WTC11 (cell line): ENCODE data around the gene ABCB4. TPM values are rescaled to one million over a fixed set of nuclear protein-coding genes. Genes with fewer than 3 reads are reported as not detected.

ENCODE experiments used
- ATAC-seq: fragments of 200-7000 bp; cut with Tn5 transposase; 2 replicates; pipeline ENCODE4 v1.10.0; 2021; ENCODE audit warnings: mild to moderate bottlenecking, moderate library complexity
- CTCF ChIA-PET: fragments of 300-600 bp; sonication (Branson Sonifier 250); formaldehyde crosslinking; loops from one replicate; lab custom pipeline; 2021; ENCODE audit warnings: antibody characterized with exemption; lab: Charles Lee
- POLR2A ChIA-PET: fragments of 350-600 bp; sonication (Branson Sonifier 250); formaldehyde crosslinking; loops from one replicate; lab custom pipeline; 2021; ENCODE audit warnings: antibody characterized with exemption; lab: Charles Lee
- DNase-seq: peaks from one replicate; pipeline ENCODE4 v3.0.0; 2021; ENCODE audit warnings: low spot score
- H3K27ac Mint-ChIP-seq: 2 replicates; pipeline ENCODE4 v1.8.0; 2021; ENCODE audit warnings: mixed read lengths
- H3K27me3 Mint-ChIP-seq: 2 replicates; pipeline ENCODE4 v1.8.0; 2021; ENCODE audit warnings: low read depth, mild to moderate bottlenecking, moderate library complexity, mixed read lengths
- H3K36me3 Mint-ChIP-seq: 2 replicates; pipeline ENCODE4 v1.8.0; 2021; ENCODE audit warnings: mixed read lengths
- H3K4me1 Mint-ChIP-seq: 2 replicates; pipeline ENCODE4 v1.8.0; 2022; ENCODE audit warnings: mixed read lengths
- H3K4me3 Mint-ChIP-seq: 2 replicates; pipeline ENCODE4 v1.8.0; 2021; ENCODE audit warnings: mild to moderate bottlenecking, moderate library complexity, mixed read lengths
- H3K9me3 Mint-ChIP-seq: 2 replicates; pipeline ENCODE4 v1.8.0; 2021; ENCODE audit warnings: mixed read lengths
- ATF2 ChIP-seq: sonication (generic); formaldehyde crosslinking; IDR thresholded peaks from 2 replicates; pipeline ENCODE4 v1.8.1; 2022; ENCODE audit warnings: low read depth, missing genetic modification reagents, borderline replicate concordance
- ATF6 ChIP-seq: sonication (generic); formaldehyde crosslinking; IDR thresholded peaks from 2 replicates; pipeline ENCODE4 v1.8.1; 2023; ENCODE audit warnings: mild to moderate bottlenecking, missing genetic modification reagents
- CBFB ChIP-seq: sonication (generic); formaldehyde crosslinking; IDR thresholded peaks from 2 replicates; pipeline ENCODE4 v1.8.1; 2022; ENCODE audit warnings: mild to moderate bottlenecking, low read depth, missing genetic modification reagents
- CDX4 ChIP-seq: fragments of 250-450 bp; sonication (Bioruptor Pico); IDR thresholded peaks from 2 replicates; pipeline ENCODE4 v1.9.0; 2021; ENCODE audit warnings: moderate library complexity, mild to moderate bottlenecking, inconsistent platforms, borderline replicate concordance
- CREB1 ChIP-seq: sonication (generic); formaldehyde crosslinking; IDR thresholded peaks from 2 replicates; pipeline ENCODE4 v1.8.0; 2023; ENCODE audit warnings: mild to moderate bottlenecking, missing genetic modification reagents
- ELF4 ChIP-seq: sonication (generic); formaldehyde crosslinking; IDR thresholded peaks from 2 replicates; pipeline ENCODE4 v1.8.1; 2022; ENCODE audit warnings: low read depth, mild to moderate bottlenecking, moderate library complexity, missing genetic modification reagents
- GABPB1 ChIP-seq: sonication (generic); formaldehyde crosslinking; IDR thresholded peaks from 2 replicates; pipeline ENCODE4 v1.8.1; 2023; ENCODE audit warnings: mild to moderate bottlenecking, missing genetic modification reagents
- KAT7 ChIP-seq: sonication (generic); formaldehyde crosslinking; IDR thresholded peaks from 2 replicates; pipeline ENCODE4 v1.8.1; 2023; ENCODE audit warnings: missing genetic modification reagents, mild to moderate bottlenecking, borderline replicate concordance
- MXD4 ChIP-seq: fragments of 250-450 bp; sonication (Bioruptor Pico); IDR thresholded peaks from 2 replicates; pipeline ENCODE4 v1.8.0; 2021; ENCODE audit warnings: mild to moderate bottlenecking, moderate library complexity, borderline replicate concordance
- NR1H2 ChIP-seq: sonication (generic); formaldehyde crosslinking; IDR thresholded peaks from 2 replicates; pipeline ENCODE4 v1.9.0; 2021; ENCODE audit warnings: mild to moderate bottlenecking, moderate library complexity, missing genetic modification reagents
- NR2C2 ChIP-seq: sonication (generic); formaldehyde crosslinking; IDR thresholded peaks from 2 replicates; pipeline ENCODE4 v1.8.0; 2022; ENCODE audit warnings: mild to moderate bottlenecking, missing genetic modification reagents
- PRRX2 ChIP-seq: fragments of 250-450 bp; sonication (Bioruptor Pico); IDR thresholded peaks from 2 replicates; pipeline ENCODE4 v1.8.0; 2021; ENCODE audit warnings: mild to moderate bottlenecking
- RORB ChIP-seq: fragments of 250-450 bp; sonication (Bioruptor Pico); IDR thresholded peaks from 2 replicates; pipeline ENCODE4 v1.9.0; 2021; ENCODE audit warnings: mild to moderate bottlenecking
- ZBTB21 ChIP-seq: sonication (generic); formaldehyde crosslinking; IDR thresholded peaks from 2 replicates; pipeline ENCODE4 v1.8.1; 2023; ENCODE audit warnings: mild to moderate bottlenecking, missing genetic modification reagents, borderline replicate concordance
- ZBTB43 ChIP-seq: sonication (generic); formaldehyde crosslinking; IDR thresholded peaks from 2 replicates; pipeline ENCODE4 v1.8.1; 2023; ENCODE audit warnings: mild to moderate bottlenecking, missing genetic modification reagents
- ZNF138 ChIP-seq: sonication (generic); formaldehyde crosslinking; conservative IDR thresholded peaks from 2 replicates; pipeline ENCODE4 v1.8.1; 2022; ENCODE audit warnings: mild to moderate bottlenecking, moderate library complexity, missing genetic modification reagents
- ZNF232 ChIP-seq: sonication (generic); formaldehyde crosslinking; IDR thresholded peaks from 2 replicates; pipeline ENCODE4 v1.8.0; 2022; ENCODE audit warnings: mild to moderate bottlenecking, missing genetic modification reagents
- ZNF396 ChIP-seq: fragments of 250-450 bp; sonication (Bioruptor Pico); IDR thresholded peaks from 2 replicates; pipeline ENCODE4 v1.8.0; 2021; ENCODE audit warnings: mild to moderate bottlenecking, moderate library complexity, borderline replicate concordance
- total RNA-seq: library from RNA; stranded (reverse); gene quantifications from 3 replicates; pipeline ENCODE4 v1.2.3, GENCODE V29; 2021
- TF ChIP-seq, protein P1 (sequence below): sonication (generic); formaldehyde crosslinking; IDR thresholded peaks from 2 replicates; pipeline ENCODE4 v1.8.1; 2022; ENCODE audit warnings: missing genetic modification reagents, borderline replicate concordance
- TF ChIP-seq, protein P2 (sequence below): sonication (generic); formaldehyde crosslinking; IDR thresholded peaks from 2 replicates; pipeline ENCODE4 v1.8.1; 2022; ENCODE audit warnings: mild to moderate bottlenecking, moderate library complexity, missing genetic modification reagents
- TF ChIP-seq, protein P3 (sequence below): sonication (generic); formaldehyde crosslinking; IDR thresholded peaks from 2 replicates; pipeline ENCODE4 v1.8.1; 2023; ENCODE audit warnings: mild to moderate bottlenecking, missing genetic modification reagents, borderline replicate concordance
- TF ChIP-seq, protein P4 (sequence below): fragments of 250-450 bp; sonication (Bioruptor Pico); IDR thresholded peaks from 2 replicates; pipeline ENCODE4 v2.1.2; 2022; ENCODE audit warnings: mild to moderate bottlenecking, moderate library complexity

Gene ABCB4
- total RNA-seq, 1 experiment from 2014 or later: 1.2 TPM

GRCh38 chr7:87499494-87499893, 24.0 kb upstream of the ABCB4 start:
- Mint-ChIP-seq H3K9me3 (peaks cover 3% of the 10 kb centered on the region), H3K4me1 (peaks cover 10% of the 10 kb centered on the region), H3K4me3 (no peak overlapping the region), H3K27me3 (no peaks in the 10 kb centered on the region), H3K27ac (no peak overlapping the region), H3K36me3 (no peaks in the 10 kb centered on the region)
- ChIA-PET CTCF (no interaction called here), POLR2A (no interaction called here)
- ATAC-seq (no peak), DNase-seq (no peak)
- TF ChIP-seq CREB1 (CRISPR knock-in tag): no peak
- TF ChIP-seq RORB (CRISPR knock-in tag): no peak
- no peak for TF ChIP-seq ELF4
- TF ChIP-seq ZNF396 (CRISPR knock-in tag): no peak
- TF ChIP-seq, protein P1, sequence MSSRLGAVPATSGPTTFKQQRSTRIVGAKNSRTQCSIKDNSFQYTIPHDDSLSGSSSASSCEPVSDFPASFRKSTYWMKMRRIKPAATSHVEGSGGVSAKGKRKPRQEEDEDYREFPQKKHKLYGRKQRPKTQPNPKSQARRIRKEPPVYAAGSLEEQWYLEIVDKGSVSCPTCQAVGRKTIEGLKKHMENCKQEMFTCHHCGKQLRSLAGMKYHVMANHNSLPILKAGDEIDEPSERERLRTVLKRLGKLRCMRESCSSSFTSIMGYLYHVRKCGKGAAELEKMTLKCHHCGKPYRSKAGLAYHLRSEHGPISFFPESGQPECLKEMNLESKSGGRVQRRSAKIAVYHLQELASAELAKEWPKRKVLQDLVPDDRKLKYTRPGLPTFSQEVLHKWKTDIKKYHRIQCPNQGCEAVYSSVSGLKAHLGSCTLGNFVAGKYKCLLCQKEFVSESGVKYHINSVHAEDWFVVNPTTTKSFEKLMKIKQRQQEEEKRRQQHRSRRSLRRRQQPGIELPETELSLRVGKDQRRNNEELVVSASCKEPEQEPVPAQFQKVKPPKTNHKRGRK (CRISPR knock-in tag): no peak
- no peak for TF ChIP-seq KAT7 (CRISPR knock-in tag)
- no peak for TF ChIP-seq NR1H2 (CRISPR knock-in tag)
- TF ChIP-seq ATF6 (CRISPR knock-in tag): no peak
- no peak for TF ChIP-seq ZBTB21 (CRISPR knock-in tag)
- no peak for TF ChIP-seq ZNF138
- TF ChIP-seq GABPB1 (CRISPR knock-in tag): no peak
- no peak for TF ChIP-seq CDX4 (CRISPR knock-in tag)
- TF ChIP-seq NR2C2 (CRISPR knock-in tag): no peak

DNA sequence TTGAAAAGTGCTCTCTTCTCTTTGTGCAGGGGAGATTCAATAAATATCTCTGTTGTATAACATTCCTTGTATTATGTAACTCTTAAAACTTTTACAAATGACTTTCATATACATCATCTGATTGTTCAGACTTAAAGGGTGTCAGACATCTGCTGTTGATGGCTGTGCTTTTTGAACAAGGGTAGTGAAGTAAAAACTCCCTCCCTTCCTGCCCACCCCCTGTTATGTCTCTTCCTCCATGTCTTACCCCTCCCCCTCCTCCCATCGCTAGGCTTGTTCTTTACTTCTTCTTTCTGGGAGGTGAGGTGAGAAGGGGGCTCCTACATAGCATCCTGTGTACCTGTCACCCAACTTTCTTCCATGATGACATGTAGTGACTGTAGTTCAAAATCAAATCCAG, 23.4 kb upstream of the ABCB4 start:
- H3K27me3 Mint-ChIP-seq: no peaks in the 10 kb centered on the region
- CTCF ChIA-PET: no interaction called here
- peaks cover 7% of the 10 kb centered on the region for H3K9me3 Mint-ChIP-seq
- TF ChIP-seq, protein P2, sequence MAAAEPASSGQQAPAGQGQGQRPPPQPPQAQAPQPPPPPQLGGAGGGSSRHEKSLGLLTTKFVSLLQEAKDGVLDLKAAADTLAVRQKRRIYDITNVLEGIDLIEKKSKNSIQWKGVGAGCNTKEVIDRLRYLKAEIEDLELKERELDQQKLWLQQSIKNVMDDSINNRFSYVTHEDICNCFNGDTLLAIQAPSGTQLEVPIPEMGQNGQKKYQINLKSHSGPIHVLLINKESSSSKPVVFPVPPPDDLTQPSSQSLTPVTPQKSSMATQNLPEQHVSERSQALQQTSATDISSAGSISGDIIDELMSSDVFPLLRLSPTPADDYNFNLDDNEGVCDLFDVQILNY (CRISPR knock-in tag): no peak
- TF ChIP-seq, protein P3, sequence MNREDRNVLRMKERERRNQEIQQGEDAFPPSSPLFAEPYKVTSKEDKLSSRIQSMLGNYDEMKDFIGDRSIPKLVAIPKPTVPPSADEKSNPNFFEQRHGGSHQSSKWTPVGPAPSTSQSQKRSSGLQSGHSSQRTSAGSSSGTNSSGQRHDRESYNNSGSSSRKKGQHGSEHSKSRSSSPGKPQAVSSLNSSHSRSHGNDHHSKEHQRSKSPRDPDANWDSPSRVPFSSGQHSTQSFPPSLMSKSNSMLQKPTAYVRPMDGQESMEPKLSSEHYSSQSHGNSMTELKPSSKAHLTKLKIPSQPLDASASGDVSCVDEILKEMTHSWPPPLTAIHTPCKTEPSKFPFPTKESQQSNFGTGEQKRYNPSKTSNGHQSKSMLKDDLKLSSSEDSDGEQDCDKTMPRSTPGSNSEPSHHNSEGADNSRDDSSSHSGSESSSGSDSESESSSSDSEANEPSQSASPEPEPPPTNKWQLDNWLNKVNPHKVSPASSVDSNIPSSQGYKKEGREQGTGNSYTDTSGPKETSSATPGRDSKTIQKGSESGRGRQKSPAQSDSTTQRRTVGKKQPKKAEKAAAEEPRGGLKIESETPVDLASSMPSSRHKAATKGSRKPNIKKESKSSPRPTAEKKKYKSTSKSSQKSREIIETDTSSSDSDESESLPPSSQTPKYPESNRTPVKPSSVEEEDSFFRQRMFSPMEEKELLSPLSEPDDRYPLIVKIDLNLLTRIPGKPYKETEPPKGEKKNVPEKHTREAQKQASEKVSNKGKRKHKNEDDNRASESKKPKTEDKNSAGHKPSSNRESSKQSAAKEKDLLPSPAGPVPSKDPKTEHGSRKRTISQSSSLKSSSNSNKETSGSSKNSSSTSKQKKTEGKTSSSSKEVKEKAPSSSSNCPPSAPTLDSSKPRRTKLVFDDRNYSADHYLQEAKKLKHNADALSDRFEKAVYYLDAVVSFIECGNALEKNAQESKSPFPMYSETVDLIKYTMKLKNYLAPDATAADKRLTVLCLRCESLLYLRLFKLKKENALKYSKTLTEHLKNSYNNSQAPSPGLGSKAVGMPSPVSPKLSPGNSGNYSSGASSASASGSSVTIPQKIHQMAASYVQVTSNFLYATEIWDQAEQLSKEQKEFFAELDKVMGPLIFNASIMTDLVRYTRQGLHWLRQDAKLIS (CRISPR knock-in tag): no peak
- TF ChIP-seq GABPB1 (CRISPR knock-in tag) (no peak), CDX4 (CRISPR knock-in tag) (no peak), MXD4 (CRISPR knock-in tag) (no peak), ZBTB43 (CRISPR knock-in tag) (no peak), ZNF232 (CRISPR knock-in tag) (no peak), CBFB (no peak), PRRX2 (CRISPR knock-in tag) (no peak), ATF2 (no peak)
- TF ChIP-seq, protein P4, sequence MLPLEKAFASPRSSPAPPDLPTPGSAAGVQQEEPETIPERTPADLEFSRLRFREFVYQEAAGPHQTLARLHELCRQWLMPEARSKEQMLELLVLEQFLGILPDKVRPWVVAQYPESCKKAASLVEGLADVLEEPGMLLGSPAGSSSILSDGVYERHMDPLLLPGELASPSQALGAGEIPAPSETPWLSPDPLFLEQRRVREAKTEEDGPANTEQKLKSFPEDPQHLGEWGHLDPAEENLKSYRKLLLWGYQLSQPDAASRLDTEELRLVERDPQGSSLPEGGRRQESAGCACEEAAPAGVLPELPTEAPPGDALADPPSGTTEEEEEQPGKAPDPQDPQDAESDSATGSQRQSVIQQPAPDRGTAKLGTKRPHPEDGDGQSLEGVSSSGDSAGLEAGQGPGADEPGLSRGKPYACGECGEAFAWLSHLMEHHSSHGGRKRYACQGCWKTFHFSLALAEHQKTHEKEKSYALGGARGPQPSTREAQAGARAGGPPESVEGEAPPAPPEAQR (CRISPR knock-in tag): no peak

More for the DNA sequence above, 23.4 kb upstream of the ABCB4 start:
- H3K4me1 Mint-ChIP-seq: peaks cover 10% of the 10 kb centered on the region
- H3K36me3 Mint-ChIP-seq: no peaks in the 10 kb centered on the region
- H3K27ac Mint-ChIP-seq: no peak overlapping the region
- DNase-seq (no peak), ATAC-seq (no peak)
- POLR2A ChIA-PET: no interaction called here
- H3K4me3 Mint-ChIP-seq: no peak overlapping the region
